Dermis blood vessel endothelial cell (primary cell): ENCODE data around the gene MOB4. TPM values are rescaled to one million over a fixed set of nuclear protein-coding genes. Genes with fewer than 3 reads are reported as not detected.
A peak's percentile ranks its signal among the peaks of the same experiment; 100 is the strongest.

Source experiments
- DNase-seq: peaks from one replicate; pipeline ENCODE4 v3.0.0; 2010
- total RNA-seq: library from RNA; depleted of rRNA; stranded (reverse); fragments of >200 nt; gene quantifications from 2 replicates; pipeline ENCODE4 v1.2.3, GENCODE V29; 2014

Gene MOB4
- total RNA-seq, 1 donor from 2014 or later: 32.3 TPM

DNA sequence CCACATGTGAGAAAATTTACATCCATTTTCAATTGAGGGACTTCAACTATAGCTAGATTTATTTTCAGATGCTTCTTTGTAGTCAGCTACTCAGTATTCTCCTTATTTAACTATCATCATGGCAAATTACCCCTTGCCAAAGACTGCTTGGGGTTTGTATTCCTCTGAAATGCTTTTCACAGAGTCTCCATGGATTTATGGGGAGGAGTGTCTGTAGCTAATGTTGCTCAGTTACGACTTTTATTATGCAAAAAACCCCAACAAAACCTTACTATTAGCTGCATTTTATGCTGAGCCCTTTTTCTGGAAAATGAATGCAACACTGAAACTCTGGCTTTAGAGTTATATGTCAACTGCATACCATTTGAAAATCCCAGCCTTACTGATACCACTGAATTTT lies 80.9 kb downstream of the MOB4 start:
- no peak for DNase-seq

DNA sequence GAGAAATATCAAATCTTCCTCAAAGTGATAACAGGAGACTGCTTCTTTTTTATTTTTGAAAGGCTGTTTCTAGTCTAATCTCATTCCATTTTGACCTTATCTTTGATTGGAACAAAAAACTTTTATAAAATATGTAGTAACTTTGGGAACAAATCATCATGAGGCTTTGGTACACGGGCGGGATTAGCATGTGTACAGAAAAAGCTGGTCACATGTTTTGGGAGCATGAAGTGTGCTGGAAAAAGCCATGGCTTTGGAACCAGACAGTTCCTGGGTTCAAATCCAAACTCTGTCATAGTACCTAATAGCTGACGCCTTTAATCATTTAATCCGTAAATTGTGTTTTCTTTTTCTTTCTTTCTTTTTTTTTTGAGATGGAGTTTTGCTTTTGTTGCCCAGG lies 81.3 kb downstream of the MOB4 start:
- DNase-seq: no peak

DNA sequence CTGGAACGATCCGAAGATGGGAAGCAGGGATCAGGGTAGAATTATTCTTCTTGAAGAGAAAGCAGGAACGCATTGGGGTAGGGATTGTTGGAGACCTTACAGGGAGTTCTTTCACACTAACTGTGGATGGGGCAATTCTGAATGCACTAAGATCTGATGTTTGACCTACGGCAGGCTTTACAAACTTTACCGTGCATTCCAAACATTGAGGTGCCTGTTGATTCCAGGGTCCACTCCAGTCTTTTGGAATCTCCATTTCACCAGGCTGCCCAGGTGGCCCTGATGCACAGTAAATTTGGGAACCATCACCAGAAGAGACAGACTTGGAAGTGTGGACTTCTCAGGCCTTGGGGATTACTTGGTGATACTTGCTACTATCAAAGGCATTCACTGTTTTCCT lies 82.6 kb downstream of the MOB4 start:
- no peak for DNase-seq

DNA sequence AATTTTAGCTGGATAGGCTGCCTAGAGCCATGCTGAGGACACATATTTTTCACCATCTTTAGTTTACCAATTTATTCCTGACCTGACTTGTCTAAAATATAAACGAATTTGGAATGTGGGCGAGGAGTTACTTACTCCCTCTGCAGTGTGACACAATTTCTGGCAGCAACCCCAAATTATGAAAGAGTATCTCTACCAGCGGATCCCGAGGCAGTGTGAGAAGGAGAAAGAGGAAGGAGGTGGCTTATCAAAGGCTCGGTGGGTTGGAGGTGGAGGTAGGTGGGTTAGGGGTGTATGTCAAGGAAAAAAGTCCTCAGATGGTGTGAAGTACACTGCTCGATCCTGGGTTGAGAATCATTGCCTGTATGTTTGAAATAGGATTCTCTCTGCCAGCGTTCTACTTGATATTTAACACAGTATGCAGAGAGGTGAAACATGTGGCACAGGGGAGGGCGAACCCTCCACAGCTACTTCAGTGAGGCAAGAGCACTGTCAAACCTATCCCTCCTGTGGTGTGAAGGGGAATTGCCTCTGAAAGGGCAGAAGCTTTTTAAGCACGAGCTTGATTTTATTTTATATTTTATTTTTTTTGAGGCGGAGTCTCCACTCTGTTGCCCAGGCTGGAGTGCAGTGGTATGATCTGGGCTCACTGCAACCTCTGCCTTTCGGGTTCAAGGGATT lies 83.6 kb downstream of the MOB4 start:
- peak; percentile 58 for DNase-seq

DNA sequence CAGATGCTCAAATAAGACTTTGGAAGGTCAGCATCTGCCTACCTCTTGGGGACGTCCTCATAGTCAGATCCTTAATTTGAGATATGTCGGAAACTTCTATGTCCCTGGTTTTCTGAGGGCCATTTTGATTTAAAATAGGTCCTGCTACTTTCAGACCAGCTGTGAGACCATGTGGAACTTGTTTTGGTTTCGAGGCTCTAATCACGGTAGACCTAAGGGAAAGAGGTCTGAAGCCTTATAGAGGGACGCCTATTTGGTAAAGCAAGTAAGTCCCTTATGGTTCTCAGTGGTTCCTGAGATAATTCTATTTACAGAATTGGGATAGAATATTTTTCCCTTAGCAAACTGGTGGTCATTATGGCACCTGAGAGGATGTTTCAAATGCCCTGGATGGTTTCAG lies 84.4 kb downstream of the MOB4 start:
- DNase-seq: no peak

DNA sequence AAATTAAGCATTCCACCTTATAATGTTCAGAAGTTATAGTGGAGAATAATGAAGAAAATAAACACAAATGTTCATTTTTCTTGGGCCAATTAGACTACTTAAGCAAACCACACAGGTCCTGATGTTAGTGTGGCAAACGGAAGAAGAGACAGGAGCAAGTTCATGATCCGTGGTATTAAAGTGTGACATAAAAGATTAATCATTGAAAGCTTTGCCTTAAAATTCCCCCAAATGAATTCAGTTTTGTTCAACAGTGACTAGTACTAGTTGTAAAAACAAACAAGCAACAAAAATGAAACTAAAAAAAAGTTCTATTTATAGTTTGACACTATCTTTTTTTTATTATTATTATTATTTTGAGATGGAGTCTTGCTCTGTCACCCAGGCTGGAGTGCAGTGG lies 85.9 kb downstream of the MOB4 start:
- DNase-seq: no peak

Other genes with a start within 250 kb of the MOB4 start
- 5.6 and 7.6 TPM in 2 replicates for gene ANKRD44, start 205.3 kb upstream of the MOB4 start, total RNA-seq
- gene SF3B1, start 81.0 kb upstream of the MOB4 start, total RNA-seq: 219 and 353 TPM in 2 replicates
- 20.2 and 36.4 TPM in 2 replicates for gene COQ10B, start 62.5 kb upstream of the MOB4 start, total RNA-seq
- 155 and 307 TPM in 2 replicates for gene HSPD1, start 16.2 kb upstream of the MOB4 start, total RNA-seq
- 86.8 and 115 TPM in 2 replicates for gene HSPE1, start 15.7 kb upstream of the MOB4 start, total RNA-seq
- gene RFTN2, start 159.5 kb downstream of the MOB4 start, total RNA-seq: 14.4 and 22.0 TPM in 2 replicates
- 8.7 and 9.4 TPM in 2 replicates for gene MARS2, start 189.3 kb downstream of the MOB4 start, total RNA-seq